HCT116 (cell line): ENCODE data around the gene VAV2. TPM values are rescaled to one million over a fixed set of nuclear protein-coding genes. Genes with fewer than 3 reads are reported as not detected.

Experiments used
- ATAC-seq: fragments of 200-7000 bp; cut with Tn5 transposase; 2 replicates; pipeline ENCODE4 v1.9.1; 2020; ENCODE audit warnings: mild to moderate bottlenecking, moderate library complexity
- BruUV-seq: library from RNA; stranded (reverse); fragments of 400-500 nt; replicated peaks from 2 replicates; lab custom pipeline; 2021; lab: Mats Ljungman, UMichigan
- CTCF ChIA-PET: fragments of 300-600 bp; sonication (Branson Sonifier 250); formaldehyde crosslinking; loops from one replicate; lab custom pipeline; 2021; ENCODE audit warnings: antibody characterized with exemption; lab: Charles Lee
- POLR2A ChIA-PET: fragments of 300-600, 350-600 bp; sonication (Branson Sonifier 250); formaldehyde crosslinking; loops from one replicate; lab custom pipeline; 2021; ENCODE audit warnings: antibody characterized with exemption; lab: Charles Lee
- RAD21 ChIA-PET, 2 experiments: fragments of 300-600 bp; sonication (Branson Sonifier 250); formaldehyde crosslinking; loops; one replicate each; lab custom pipeline; 2023; ENCODE audit warnings: low total read pairs in 2 of 2; ENCODE audit not compliant: uncharacterized antibody in 2 of 2, unreplicated experiment in 2 of 2, low non-redundant PET in 1 of 2; lab: Charles Lee
- DNase-seq: peaks from one replicate; pipeline ENCODE4 v3.0.0-alpha.2; 2010; ENCODE audit warnings: low read depth, low spot score
- H2AFZ ChIP-seq: fragments of 200-600 bp; shearing (Covaris generic), sonication (generic); 2 replicates; pipeline ENCODE4 v1.6.1; 2017; ENCODE audit warnings: low read depth, mixed run types, mixed read lengths, antibody characterized with exemption, low read length; ENCODE audit not compliant: poor library complexity, severe bottlenecking
- H3K27ac ChIP-seq: 2 replicates; pipeline ENCODE4 v1.5.1; 2012; ENCODE audit warnings: low read depth, low read length
- H3K27me3 ChIP-seq: fragments of 200-600 bp; sonication (generic); 2 replicates; pipeline ENCODE4 v1.6.1; 2016; ENCODE audit warnings: mixed run types, low read length, mixed read lengths; ENCODE audit not compliant: insufficient read depth
- H3K36me3 ChIP-seq, 2 experiments: fragments of 200-500 bp in 1 of 2; fragments of 200-600 bp in 1 of 2; sonication (Bioruptor generic) in 1 of 2; sonication (generic) in 1 of 2; 2 replicates each; pipeline versions ENCODE4 v1.5.1 to v1.6.1; 2014 to 2016; ENCODE audit warnings: low read length in 2 of 2, inconsistent platforms in 1 of 2, mixed read lengths in 1 of 2, mixed run types in 1 of 2; ENCODE audit not compliant: insufficient read depth in 2 of 2, control insufficient read depth in 1 of 2
- H3K4me1 ChIP-seq, 2 experiments: fragments of 200-600 bp in 1 of 2; sonication (generic) in 1 of 2; 2 replicates each; pipeline versions ENCODE4 v1.5.1 to v1.6.1; 2012 to 2017; ENCODE audit warnings: low read length in 2 of 2, inconsistent platforms in 1 of 2, mild to moderate bottlenecking in 1 of 2, mixed read lengths in 1 of 2, mixed run types in 1 of 2, moderate library complexity in 1 of 2; ENCODE audit not compliant: insufficient read depth in 2 of 2, control insufficient read depth in 1 of 2
- H3K4me2 ChIP-seq: fragments of 200-600 bp; sonication (generic); 2 replicates; pipeline ENCODE4 v1.6.1; 2017; ENCODE audit warnings: mixed run types, low read length, mixed read lengths
- H3K4me3 ChIP-seq, 2 experiments: fragments of 200-600 bp in 1 of 2; sonication (generic) in 1 of 2; replicated peaks in 1 of 2; 2 replicates each; pipeline ENCODE4 v1.5.1; 2011 to 2016; ENCODE audit warnings: low read length in 2 of 2, control low read depth in 1 of 2, low read depth in 1 of 2, mild to moderate bottlenecking in 1 of 2, mixed read lengths in 1 of 2, mixed run types in 1 of 2
- H3K79me2 ChIP-seq: fragments of 200-600 bp; sonication (generic); 2 replicates; pipeline ENCODE4 v1.6.1; 2017; ENCODE audit warnings: mild to moderate bottlenecking, mixed run types, low read length, moderate library complexity, mixed read lengths; ENCODE audit not compliant: insufficient read depth
- H3K9ac ChIP-seq: fragments of 200-600 bp; sonication (generic); 2 replicates; pipeline ENCODE4 v1.6.1; 2016; ENCODE audit warnings: low read length, mixed read lengths
- H3K9me2 ChIP-seq: fragments of 200-600 bp; sonication (generic), shearing (Covaris generic); 2 replicates; pipeline ENCODE4 v1.6.1; 2017; ENCODE audit warnings: mixed run types, mild to moderate bottlenecking, moderate library complexity; ENCODE audit not compliant: insufficient read depth
- H3K9me3 ChIP-seq, 2 experiments: fragments of 200-500 bp in 1 of 2; fragments of 200-600 bp in 1 of 2; sonication (Bioruptor generic) in 1 of 2; sonication (generic) in 1 of 2; 2 replicates each; pipeline ENCODE4 v1.6.1; 2014 to 2017; ENCODE audit warnings: low read length in 2 of 2, mixed read lengths in 2 of 2, inconsistent platforms in 1 of 2, low read depth in 1 of 2, mild to moderate bottlenecking in 1 of 2, mixed run types in 1 of 2, moderate library complexity in 1 of 2; ENCODE audit not compliant: control insufficient read depth in 1 of 2, insufficient read depth in 1 of 2
- H4K20me1 ChIP-seq: fragments of 200-600 bp; sonication (generic), shearing (Covaris generic); 2 replicates; pipeline ENCODE4 v1.6.1; 2017; ENCODE audit warnings: mixed run types, mild to moderate bottlenecking, moderate library complexity; ENCODE audit not compliant: insufficient read depth
- CBX3 ChIP-seq: IDR thresholded peaks from 2 replicates; pipeline ENCODE4 v1.6.1; 2012; ENCODE audit warnings: low read depth
- CEBPB ChIP-seq: IDR thresholded peaks from 2 replicates; pipeline ENCODE4 v1.6.1; 2012; ENCODE audit warnings: low read depth
- CTCF ChIP-seq, 3 experiments: fragments of 200-600 bp in 1 of 3; sonication (generic) in 1 of 3; IDR thresholded peaks in 2 of 3; conservative IDR thresholded peaks in 1 of 3; 2 replicates each; pipeline ENCODE4 v1.5.1; 2012 to 2017; ENCODE audit warnings: low read depth in 2 of 3, low read length in 2 of 3, antibody characterized with exemption in 1 of 3, borderline replicate concordance in 1 of 3, control low read depth in 1 of 3, mild to moderate bottlenecking in 1 of 3, mixed read lengths in 1 of 3, mixed run types in 1 of 3, moderate library complexity in 1 of 3; ENCODE audit not compliant: insufficient read depth in 1 of 3
- EGR1 ChIP-seq: IDR thresholded peaks from 2 replicates; pipeline ENCODE4 v1.6.1; 2012; ENCODE audit warnings: low read depth
- ELF1 ChIP-seq: IDR thresholded peaks from 2 replicates; pipeline ENCODE4 v1.6.1; 2012; ENCODE audit warnings: low read depth, borderline replicate concordance
- EZH2 ChIP-seq: fragments of 200-600 bp; sonication (generic); IDR thresholded peaks from 2 replicates; pipeline ENCODE4 v1.6.1; 2017; ENCODE audit warnings: antibody characterized with exemption, mixed run types
- FOSL1 ChIP-seq: IDR thresholded peaks from 2 replicates; pipeline ENCODE4 v1.6.1; 2012; ENCODE audit warnings: low read depth
- JUND ChIP-seq: IDR thresholded peaks from 2 replicates; pipeline ENCODE4 v1.6.1; 2012
- POLR2AphosphoS5 ChIP-seq: IDR thresholded peaks from 2 replicates; pipeline ENCODE4 v1.6.1; 2011; ENCODE audit warnings: mild to moderate bottlenecking, low read depth, low read length, moderate library complexity
- RAD21 ChIP-seq: IDR thresholded peaks from 2 replicates; pipeline ENCODE4 v1.6.1; 2012; ENCODE audit warnings: low read depth, mild to moderate bottlenecking
- SP1 ChIP-seq: IDR thresholded peaks from 2 replicates; pipeline ENCODE4 v1.6.1; 2012; ENCODE audit warnings: low read depth
- SRF ChIP-seq: IDR thresholded peaks from 2 replicates; pipeline ENCODE4 v1.6.1; 2012; ENCODE audit warnings: low read depth
- TCF7L2 ChIP-seq: IDR thresholded peaks from 2 replicates; pipeline ENCODE4 v1.7.0; 2011; ENCODE audit warnings: borderline replicate concordance, inconsistent platforms; ENCODE audit not compliant: insufficient read depth, insufficient read length; ENCODE audit errors: extremely low read depth
- YY1 ChIP-seq: IDR thresholded peaks from 2 replicates; pipeline ENCODE4 v1.6.1; 2011; ENCODE audit warnings: low read length, low read depth, moderate library complexity, mild to moderate bottlenecking; ENCODE audit not compliant: insufficient replicate concordance; ENCODE audit errors: extremely low read depth
- ZBTB33 ChIP-seq: IDR thresholded peaks from 2 replicates; pipeline ENCODE4 v1.6.1; 2011; ENCODE audit warnings: mild to moderate bottlenecking, low read length, moderate library complexity; ENCODE audit not compliant: insufficient replicate concordance; ENCODE audit errors: extremely low read depth
- ZFX ChIP-seq: fragments of 450-650 bp; IDR thresholded peaks from 2 replicates; pipeline ENCODE4 v1.6.1; 2017
- ZNF274 ChIP-seq: fragments of 200-500 bp; sonication (Bioruptor generic); IDR thresholded peaks from 2 replicates; pipeline ENCODE4 v1.6.1; 2014; ENCODE audit warnings: mild to moderate bottlenecking, low read depth, low read length, inconsistent platforms
- intact Hi-C: fragments of 100-400 bp; cut with micrococcal nuclease; formaldehyde crosslinking; loops from 2 replicates; pipeline ENCODE4 v1.10.0; 2022
- total RNA-seq: library from RNA; stranded (reverse); gene quantifications from one replicate; pipeline ENCODE4 v1.2.1, GENCODE V29; 2021; ENCODE audit not compliant: unreplicated experiment
- TF ChIP-seq, protein P1 (sequence below): IDR thresholded peaks from 2 replicates; pipeline ENCODE4 v1.6.1; 2012; ENCODE audit warnings: low read depth
- TF ChIP-seq, protein P2 (sequence below): IDR thresholded peaks from 2 replicates; pipeline ENCODE4 v1.6.1; 2012

The VAV2 gene
- total RNA-seq, 1 experiment from 2014 or later, result 33.2 TPM

DNA sequence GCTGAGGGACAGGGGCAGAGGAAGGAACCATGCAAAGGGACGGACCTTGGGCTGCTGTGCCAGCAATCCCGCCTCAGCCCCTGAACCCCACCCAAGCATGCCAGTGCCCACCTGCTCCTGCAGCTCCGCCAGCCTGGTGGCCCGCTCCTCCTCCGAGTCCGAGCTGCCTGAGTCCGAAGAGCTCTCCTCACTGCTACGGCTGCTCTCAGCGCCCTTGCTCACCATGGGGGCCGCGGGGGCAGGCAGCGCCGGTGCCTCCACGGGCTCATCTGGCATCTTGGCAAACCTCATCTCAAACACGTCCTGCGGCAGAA, 49.5 kb upstream of the VAV2 start:
- Histone ChIP-seq H4K20me1 (no peaks in the 10 kb centered on the region), H3K4me2 (no peak overlapping the region), H3K9me3 (no peaks in the 10 kb centered on the region), H3K27ac (no peak overlapping the region), H3K27me3 (no peaks in the 10 kb centered on the region), H3K36me3 (peaks cover 0 to 9% of the 10 kb centered on the region in 2 experiments; a peak in 1 of 4 replicates), H3K79me2 (no peaks in the 10 kb centered on the region), H3K9me2 (no peaks in the 10 kb centered on the region), H3K4me3 (no peak overlapping the region), H3K4me1 (no peaks in the 10 kb centered on the region), H2AFZ (no peak overlapping the region), H3K9ac (no peak overlapping the region)
- DNase-seq (no peak), ATAC-seq (no peak)
- POLR2A ChIA-PET, result no interaction called here
- BruUV-seq, result no TSS peak
- TF ChIP-seq SRF, result no peak
- no peak for TF ChIP-seq CEBPB
- TF ChIP-seq ZFX, result no peak
- TF ChIP-seq TCF7L2, result no peak
- TF ChIP-seq ZNF274, result no peak
- no peak for TF ChIP-seq ZBTB33
- TF ChIP-seq, protein P1, sequence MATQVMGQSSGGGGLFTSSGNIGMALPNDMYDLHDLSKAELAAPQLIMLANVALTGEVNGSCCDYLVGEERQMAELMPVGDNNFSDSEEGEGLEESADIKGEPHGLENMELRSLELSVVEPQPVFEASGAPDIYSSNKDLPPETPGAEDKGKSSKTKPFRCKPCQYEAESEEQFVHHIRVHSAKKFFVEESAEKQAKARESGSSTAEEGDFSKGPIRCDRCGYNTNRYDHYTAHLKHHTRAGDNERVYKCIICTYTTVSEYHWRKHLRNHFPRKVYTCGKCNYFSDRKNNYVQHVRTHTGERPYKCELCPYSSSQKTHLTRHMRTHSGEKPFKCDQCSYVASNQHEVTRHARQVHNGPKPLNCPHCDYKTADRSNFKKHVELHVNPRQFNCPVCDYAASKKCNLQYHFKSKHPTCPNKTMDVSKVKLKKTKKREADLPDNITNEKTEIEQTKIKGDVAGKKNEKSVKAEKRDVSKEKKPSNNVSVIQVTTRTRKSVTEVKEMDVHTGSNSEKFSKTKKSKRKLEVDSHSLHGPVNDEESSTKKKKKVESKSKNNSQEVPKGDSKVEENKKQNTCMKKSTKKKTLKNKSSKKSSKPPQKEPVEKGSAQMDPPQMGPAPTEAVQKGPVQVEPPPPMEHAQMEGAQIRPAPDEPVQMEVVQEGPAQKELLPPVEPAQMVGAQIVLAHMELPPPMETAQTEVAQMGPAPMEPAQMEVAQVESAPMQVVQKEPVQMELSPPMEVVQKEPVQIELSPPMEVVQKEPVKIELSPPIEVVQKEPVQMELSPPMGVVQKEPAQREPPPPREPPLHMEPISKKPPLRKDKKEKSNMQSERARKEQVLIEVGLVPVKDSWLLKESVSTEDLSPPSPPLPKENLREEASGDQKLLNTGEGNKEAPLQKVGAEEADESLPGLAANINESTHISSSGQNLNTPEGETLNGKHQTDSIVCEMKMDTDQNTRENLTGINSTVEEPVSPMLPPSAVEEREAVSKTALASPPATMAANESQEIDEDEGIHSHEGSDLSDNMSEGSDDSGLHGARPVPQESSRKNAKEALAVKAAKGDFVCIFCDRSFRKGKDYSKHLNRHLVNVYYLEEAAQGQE, result no peak
- no peak for TF ChIP-seq ELF1
- TF ChIP-seq FOSL1, result no peak
- TF ChIP-seq RAD21, result no peak
- no peak for TF ChIP-seq CTCF (IDR thresholded peaks at IDR 0.05 in 2 of 3, conservative IDR thresholded peaks at IDR 0.05 in 1 of 3; ENCODE audit: borderline replicate concordance in 1 of 3, insufficient read depth in 1 of 3, low read depth in 2 of 3, low read length in 2 of 3)
- no peak for TF ChIP-seq EZH2
- no peak for TF ChIP-seq SP1
- TF ChIP-seq YY1, result no peak
- no peak for TF ChIP-seq CBX3
- TF ChIP-seq, protein P2, sequence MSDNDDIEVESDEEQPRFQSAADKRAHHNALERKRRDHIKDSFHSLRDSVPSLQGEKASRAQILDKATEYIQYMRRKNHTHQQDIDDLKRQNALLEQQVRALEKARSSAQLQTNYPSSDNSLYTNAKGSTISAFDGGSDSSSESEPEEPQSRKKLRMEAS, result no peak
- no peak for TF ChIP-seq EGR1
- TF ChIP-seq JUND, result no peak
- TF ChIP-seq POLR2AphosphoS5, result no peak
- intact Hi-C loops, result no loop called here
- RAD21 ChIA-PET, result no interaction called here
- CTCF ChIA-PET, result no interaction called here
